Measurements from ENCODE around the gene SLC6A8. TPM values are rescaled to one million over a fixed set of nuclear protein-coding genes. Genes with fewer than 3 reads are reported as not detected.
"Not testable (repeated sequence)": the region's sequence is repeated elsewhere in the genome, so short reads cannot be mapped to it uniquely, and the experiment has no call there.

The SLC6A8 gene
- total RNA-seq, 1 donor from 2014 or later: 17.3 TPM

DNA sequence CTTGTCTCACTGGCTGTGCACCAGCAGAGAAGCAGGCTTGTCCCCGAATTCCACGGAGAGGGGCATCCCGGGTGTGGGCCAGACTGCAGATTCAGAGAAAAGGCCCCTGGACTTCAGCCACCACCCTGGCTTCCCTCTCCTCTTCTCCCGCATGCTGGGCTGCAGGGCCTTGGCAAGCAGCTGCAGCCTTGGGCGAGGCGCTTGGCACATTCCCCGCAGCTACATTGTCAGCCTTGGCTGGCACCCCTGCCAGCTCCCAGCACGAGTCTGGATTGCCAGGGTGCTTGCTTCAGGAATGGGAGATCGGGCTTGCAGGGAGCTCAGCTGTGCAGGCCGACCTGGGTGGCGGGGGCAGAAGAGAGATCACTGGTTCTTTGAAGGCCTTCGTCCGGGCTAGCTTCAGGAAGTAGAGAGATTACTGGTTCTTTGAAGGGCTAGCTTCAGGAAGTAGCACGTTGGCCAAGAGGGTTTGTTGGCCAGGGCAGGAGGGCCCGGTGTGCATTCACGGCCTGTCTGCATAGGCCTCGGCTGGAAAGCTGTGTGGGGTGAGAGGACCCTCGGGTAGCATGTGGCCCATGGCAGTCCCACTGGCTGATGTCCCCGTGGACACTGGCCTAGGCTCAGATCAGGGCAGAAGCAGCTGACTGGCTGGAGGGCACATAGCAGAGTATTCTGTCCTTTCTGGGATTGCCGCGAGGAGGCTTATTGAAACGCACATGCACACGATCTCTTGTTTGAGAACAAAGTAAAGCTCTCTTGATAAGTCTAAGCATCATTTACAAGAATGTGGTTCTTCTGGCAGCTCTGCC lies 39.6 kb downstream of the SLC6A8 start:
- no peak for DNase-seq (ENCODE audit: extremely low read depth, low read depth, low spot score)

DNA sequence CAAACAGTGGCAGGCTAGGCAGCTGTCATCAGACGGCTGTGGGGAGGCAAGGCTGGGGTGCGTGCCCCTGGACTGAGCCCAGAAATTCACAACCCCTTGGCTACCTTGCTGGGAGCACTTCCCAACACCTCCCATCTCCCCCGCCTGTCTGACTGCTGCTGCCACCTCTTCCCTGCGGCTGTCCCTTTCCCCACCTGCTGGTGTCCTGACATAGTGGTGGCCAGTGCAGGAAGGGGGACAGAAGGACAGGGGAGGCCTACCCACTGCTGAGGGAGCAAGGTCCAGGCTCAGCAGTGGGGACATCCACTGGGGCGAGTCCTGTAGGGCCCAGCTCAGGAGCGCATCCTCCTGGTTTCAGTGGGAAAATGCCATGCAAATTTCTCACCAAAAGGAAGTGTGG lies 40.4 kb downstream of the SLC6A8 start:
- DNase-seq (ENCODE audit: extremely low read depth, low read depth, low spot score): no peak

GRCh38 chrX:153728951-153729631 lies 41.4 kb downstream of the SLC6A8 start:
- DNase-seq (ENCODE audit: extremely low read depth, low read depth, low spot score): no peak

DNA sequence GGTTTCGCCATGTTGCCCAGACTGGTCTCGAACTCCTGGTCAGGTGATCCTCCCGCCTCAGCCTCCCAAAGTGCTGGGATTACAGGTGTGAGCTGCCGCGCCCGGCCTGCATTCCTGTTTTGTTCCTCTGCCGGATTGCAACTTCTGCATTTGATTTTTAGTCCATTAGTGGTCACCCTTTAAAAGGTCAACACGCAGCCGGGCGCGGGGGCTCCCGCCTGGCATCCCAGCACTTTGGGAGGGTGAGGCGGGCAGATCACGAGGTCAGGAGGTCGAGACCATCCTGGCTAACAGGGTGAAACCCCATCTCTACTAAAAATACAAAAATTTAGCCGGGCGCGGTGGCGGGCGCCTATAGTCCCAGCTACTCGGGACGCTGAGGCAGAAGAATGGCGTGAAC lies 42.4 kb downstream of the SLC6A8 start:
- DNase-seq (ENCODE audit: extremely low read depth, low read depth, low spot score): not testable (repeated sequence)

DNA sequence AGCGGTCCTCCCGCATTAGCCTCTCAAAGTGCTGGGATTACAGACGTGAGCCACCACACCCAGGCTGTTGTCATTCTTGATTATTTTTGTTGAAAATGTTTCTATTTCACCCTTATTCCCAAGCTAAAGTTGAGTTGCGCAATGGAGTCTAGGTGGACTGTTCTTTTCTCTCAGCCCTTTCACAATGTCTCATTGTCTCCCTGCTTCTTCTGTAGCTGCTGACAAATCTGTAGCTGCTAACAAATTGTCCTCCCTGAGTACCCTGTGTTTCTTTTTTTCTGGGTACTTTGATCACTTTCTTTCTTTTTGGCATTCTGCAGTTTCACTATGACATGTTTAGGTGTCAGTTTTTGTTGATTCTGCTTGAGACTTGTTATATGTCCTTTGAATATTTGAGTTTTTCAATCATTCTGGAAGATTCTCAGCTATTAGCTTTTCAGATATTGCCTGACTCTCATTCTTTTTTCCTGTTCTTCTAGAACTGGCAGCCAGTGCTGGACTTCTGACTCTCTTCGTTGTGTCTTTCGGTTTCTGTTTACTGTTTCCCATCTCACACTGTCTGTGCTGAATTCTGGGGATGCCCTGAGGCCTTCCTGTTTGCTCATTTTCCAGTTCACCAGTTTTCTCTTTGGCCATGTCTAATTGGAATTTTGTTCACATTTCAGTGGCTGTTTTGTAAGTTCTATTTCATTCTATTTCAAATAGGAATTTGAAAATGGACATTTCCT lies 43.6 kb downstream of the SLC6A8 start:
- DNase-seq (ENCODE audit: extremely low read depth, low read depth, low spot score): no peak

DNA sequence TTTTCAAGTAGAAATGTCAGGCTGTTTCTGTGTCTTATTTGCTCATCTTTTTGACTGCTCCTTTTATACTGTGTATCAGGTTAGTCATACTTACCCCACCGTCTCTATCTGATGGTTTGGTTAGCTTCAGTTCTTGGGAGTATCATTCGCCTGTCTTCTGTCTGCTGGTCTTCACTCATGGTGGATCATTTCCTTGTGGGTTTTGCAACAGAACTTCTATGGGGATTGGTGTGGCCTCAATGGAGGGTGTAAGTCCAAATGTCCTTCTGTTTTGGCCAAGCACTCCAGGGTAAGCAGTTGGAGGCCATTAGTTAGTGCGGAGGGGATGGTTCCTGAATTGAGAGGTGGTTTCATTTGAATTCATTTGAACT lies 44.1 kb downstream of the SLC6A8 start:
- no peak for DNase-seq (ENCODE audit: extremely low read depth, low read depth, low spot score)

GRCh38 chrX:153732401-153732800 lies 44.7 kb downstream of the SLC6A8 start:
- no peak for DNase-seq (ENCODE audit: extremely low read depth, low read depth, low spot score)

- DNase-seq (ENCODE audit: extremely low read depth, low read depth, low spot score): no peak
Observed at GRCh38 chrX:153733651-153734240, 46.0 kb downstream of the SLC6A8 start.

DNA sequence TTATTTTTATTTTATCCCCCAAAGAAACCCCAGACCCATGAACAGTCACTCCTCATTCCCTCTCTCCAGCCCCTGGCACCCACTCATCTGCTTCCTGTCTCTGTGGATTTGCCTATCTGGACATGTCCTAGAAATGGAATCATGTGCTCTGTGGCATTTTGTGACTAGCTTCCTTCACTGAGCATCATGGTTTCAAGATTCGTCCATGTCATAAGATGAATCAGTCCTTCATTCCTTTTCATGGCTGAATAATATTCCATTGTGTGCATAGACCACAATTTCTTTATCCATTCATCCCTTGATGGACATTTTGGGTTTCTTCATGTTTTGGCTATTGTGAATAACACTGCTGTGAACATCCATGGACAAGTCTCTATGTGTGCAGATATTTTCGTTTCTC lies 47.1 kb downstream of the SLC6A8 start:
- no peak for DNase-seq (ENCODE audit: extremely low read depth, low read depth, low spot score)

DNA sequence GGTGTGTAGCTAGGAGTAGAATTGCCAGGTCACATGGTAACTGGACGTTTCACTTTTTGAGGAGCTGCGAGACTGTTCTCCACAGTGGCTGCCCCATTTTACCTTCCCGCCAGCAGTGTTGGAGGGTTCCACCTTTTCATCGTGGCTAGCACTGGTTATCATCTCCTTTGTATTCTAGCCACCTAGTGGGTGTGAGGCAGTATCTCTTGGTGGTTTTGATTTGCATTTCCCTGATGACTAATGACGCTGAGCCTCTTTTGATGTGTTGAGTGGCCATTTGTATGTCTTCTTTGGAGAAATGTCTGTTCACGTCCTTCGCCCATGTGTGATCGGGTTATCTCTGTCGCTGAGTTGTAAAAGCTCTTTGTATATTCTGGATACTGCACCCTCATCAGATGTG lies 47.5 kb downstream of the SLC6A8 start:
- no peak for DNase-seq (ENCODE audit: extremely low read depth, low read depth, low spot score)

GRCh38 chrX:153736071-153736820 lies 48.5 kb downstream of the SLC6A8 start:
- DNase-seq (ENCODE audit: extremely low read depth, low read depth, low spot score): no peak

GRCh38 chrX:153736871-153737441 lies 49.2 kb downstream of the SLC6A8 start:
- DNase-seq (ENCODE audit: extremely low read depth, low read depth, low spot score): no peak

- no peak for DNase-seq (ENCODE audit: extremely low read depth, low read depth, low spot score)
Observed at GRCh38 chrX:153738056-153738605, 50.4 kb downstream of the SLC6A8 start.

GRCh38 chrX:153739754-153740486 lies 52.2 kb downstream of the SLC6A8 start:
- no peak for DNase-seq (ENCODE audit: extremely low read depth, low read depth, low spot score)

DNA sequence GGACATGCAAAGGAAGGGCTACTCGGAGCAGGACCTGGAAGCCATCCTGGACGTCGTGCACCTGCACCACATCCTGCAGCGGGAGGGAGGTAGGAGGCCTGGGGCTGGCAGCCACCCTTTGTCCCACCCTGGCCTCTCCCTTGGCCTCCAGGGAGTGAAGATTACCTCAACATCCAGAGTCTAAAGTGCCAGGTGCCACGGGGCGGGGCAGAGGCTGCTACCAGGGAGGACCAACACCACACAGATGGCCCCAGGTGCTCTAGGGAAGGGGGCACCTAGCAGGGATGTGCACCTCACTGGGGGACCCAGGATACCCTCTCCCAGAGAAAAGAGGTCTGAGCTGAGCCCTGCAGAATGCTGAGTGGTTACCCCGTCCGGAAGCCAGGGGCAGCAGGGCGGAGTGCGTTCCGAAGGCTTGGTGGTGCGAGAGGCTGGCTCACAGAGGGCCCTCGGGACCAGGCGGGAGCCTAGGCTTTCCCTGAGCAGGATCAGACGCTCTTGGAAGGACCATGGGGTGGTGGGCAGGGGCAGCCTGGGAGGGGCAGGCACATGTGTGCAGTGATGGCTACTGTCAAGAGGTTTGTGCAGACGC lies 53.0 kb downstream of the SLC6A8 start:
- no peak for DNase-seq (ENCODE audit: extremely low read depth, low read depth, low spot score)

- DNase-seq (ENCODE audit: extremely low read depth, low read depth, low spot score): no peak
Observed at GRCh38 chrX:153741446-153741845, 53.7 kb downstream of the SLC6A8 start.

- not testable (repeated sequence) for DNase-seq (ENCODE audit: extremely low read depth, low read depth, low spot score)
Observed at GRCh38 chrX:153742111-153742510, 54.4 kb downstream of the SLC6A8 start.

GRCh38 chrX:153742796-153743467 lies 55.2 kb downstream of the SLC6A8 start:
- not testable (repeated sequence) for DNase-seq (ENCODE audit: extremely low read depth, low read depth, low spot score)

All from glomerular endothelial cell (primary cell).